DMS153 (cell line): Measurements from ENCODE around the gene MAIP1.

Source experiments
- DNase-seq: peaks from one replicate; lab custom pipeline; 2025; lab: John Stamatoyannopoulos, UW

The MAIP1 gene

GRCh38 chr2:199950396-199950795 lies 5.0 kb upstream of the MAIP1 start:
- DNase-seq = no peak

DNA sequence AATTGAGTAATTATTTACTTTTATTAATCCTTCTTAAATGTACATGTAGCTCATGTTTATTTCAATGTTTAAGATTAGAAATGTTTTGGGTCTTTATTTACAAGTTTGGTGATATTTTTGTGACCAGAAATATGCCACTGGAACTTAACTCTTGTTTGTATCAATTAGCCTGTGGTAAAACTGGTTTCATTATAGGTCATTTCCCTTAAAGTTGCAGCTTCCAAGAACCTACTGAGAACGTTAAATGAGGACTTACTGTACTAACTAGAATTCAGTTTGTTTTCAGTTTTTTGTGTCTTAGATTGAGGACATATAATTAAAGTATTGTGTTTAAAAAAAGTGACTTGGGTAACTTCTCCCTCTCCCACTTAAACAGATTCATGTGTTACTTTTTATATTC lies 4.4 kb upstream of the MAIP1 start:
- no peak for DNase-seq

DNA sequence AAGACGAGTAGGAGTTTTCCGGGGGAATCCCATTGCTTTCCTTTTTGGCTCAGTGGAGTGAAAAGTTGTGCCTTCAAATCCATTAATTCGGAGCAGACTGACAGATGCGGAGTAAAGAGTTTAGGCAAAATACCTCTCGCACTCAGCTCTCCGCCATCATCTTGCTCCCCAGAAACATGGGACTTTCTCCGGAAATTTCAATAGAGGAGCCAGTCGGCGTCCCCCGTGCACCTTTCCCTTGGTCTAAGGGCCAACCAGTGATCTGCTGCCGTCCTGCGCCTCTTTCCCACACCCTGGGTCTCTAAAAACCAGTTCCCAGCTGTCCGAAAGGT lies 409 bp upstream of the MAIP1 start:
- DNase-seq = no peak

DNA sequence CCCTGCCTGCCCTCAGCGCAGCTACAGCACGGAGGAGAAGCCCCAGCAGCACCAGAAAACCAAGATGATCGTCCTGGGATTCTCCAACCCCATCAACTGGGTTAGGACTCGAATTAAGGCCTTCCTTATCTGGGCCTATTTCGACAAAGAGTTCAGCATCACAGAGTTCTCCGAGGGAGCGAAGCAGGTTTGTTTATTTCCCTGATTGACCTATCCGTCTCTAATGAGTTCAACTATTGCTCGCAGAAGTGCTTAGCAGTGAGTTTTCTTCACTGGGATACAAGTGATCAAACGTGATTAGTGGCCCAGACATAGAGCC lies 639 bp downstream of the MAIP1 start:
- DNase-seq = no peak

GRCh38 chr2:199958014-199958413 lies 2.6 kb downstream of the MAIP1 start:
- DNase-seq = no peak

- DNase-seq = no peak
Measured at GRCh38 chr2:199962203-199962602, 6.8 kb downstream of the MAIP1 start.

DNA sequence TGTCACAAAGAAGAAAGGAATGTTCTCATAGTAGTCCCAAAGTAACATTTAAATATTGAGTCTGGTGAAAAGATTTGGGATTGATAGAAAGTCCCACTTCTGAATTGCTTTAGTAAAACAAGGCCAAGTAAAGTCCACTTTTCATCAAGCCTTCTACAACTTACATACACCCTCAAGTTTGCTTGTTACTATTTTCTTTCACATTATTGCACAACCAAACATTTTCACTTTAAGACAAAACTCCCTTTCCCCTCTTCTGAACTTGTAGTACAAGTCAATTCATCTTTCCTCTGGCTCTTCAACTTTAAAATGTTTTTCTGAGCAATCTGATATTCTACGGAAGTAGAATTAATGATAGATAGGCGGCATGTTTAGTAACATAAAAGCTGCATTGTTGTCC lies 11.0 kb downstream of the MAIP1 start:
- no peak for DNase-seq

DNA sequence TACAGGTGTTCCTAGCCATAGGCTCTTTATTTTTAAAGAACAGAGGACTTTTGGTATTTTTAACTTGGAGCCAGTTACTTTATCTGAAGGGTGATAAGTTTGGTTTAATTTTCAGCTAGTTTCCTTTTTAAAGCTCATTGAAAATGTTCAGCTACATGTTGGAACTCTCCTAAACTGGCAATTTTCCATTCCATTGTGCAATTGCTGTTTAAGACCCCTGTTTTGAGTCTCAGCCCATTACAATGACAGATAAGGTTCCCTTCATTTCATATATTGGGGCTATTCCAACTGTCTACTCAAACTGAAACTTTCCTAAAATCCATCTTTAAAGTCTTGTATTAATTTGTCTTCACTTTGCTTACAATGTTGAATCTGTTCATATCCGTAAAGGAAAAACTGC lies 11.6 kb downstream of the MAIP1 start:
- DNase-seq = no peak

DNA sequence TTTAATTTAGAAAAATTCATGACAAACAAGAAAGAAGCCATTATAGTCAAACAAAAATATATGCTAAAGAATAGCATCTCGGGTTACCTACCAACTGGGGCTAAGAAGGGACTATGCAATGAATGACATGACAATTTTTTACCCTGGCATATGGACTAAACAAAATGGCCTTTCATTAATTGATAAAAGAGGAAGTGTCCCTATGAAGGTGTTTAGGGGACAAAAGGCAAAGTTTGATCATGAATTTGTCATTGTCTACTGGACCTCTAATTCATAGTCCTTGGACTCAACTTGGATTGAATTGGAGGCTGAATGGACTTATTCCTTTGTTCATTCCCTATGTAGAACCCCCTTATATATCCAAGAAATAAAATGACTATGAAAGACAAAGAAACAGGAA lies 12.7 kb downstream of the MAIP1 start:
- no peak for DNase-seq

DNA sequence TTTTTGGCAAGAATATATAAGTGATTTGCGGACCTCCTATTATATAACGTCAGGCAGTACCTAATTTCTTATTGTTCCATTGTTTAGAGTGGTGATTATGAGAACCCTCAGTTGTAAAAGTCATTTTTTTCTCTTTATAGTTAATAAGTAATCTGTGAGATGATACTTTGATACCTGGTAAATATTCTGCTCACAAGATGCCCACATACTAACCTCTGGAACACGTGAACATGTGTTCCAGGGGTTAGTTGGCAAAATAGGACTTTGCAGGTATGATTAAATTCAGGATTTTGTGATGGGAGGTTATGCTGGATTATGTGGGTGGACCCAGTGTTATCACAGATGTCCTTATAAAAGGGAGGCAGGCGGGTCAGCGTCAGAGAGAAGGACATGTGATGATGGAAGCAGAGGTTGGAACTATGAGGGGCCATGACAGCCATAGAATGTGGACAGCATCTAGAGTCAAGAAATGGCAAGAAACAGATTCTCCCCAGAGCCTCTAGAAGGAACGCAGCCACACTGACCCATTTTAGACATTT lies 16.8 kb downstream of the MAIP1 start:
- DNase-seq = no peak

GRCh38 chr2:199973703-199974102 lies 18.3 kb downstream of the MAIP1 start:
- DNase-seq = no peak

- no peak for DNase-seq
Measured at GRCh38 chr2:199975273-199975895, 20.0 kb downstream of the MAIP1 start.

GRCh38 chr2:199977984-199978415 lies 22.6 kb downstream of the MAIP1 start:
- DNase-seq = no peak

DNA sequence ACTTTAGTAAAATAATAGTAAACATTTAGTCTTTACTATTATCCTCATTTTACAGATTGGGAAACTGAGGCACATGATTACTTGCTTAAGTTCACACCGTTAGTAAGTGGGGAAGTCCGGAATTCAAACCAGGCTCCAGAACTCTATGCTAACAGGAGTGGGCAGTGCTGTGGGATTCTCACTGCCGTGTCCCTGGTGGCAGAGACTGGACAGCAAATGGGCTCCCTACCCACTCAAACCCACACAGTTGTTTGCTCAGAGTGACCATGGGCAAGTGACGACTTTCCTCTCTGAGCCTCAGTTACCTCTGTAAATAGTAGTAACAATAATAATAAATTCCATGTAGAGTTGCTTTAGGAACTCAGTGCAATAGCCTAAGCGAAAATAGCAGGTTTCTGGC lies 24.0 kb downstream of the MAIP1 start:
- no peak for DNase-seq

GRCh38 chr2:199979832-199980628 lies 24.6 kb downstream of the MAIP1 start:
- DNase-seq = no peak

GRCh38 chr2:199982126-199982843 lies 26.9 kb downstream of the MAIP1 start:
- no peak for DNase-seq

DNA sequence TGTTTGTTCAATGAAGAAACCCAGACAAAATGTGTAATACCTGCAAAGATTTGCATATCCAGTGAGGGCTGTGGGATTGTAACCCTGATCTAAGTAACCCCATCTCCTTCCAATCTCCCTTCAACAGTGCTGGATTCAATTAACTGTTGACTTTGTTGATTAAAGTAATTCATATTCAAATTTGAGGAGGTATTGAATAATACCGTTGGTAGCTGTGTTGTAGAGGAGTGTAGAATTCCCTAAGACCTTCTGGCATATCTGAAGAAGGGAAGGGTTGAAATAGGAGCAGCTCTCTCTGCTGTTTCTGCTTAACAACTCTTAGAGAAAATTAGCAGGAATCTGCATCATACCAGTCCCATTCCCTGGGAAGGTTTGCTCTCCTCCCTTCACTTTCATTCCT lies 28.2 kb downstream of the MAIP1 start:
- no peak for DNase-seq

GRCh38 chr2:199984159-199984558 lies 28.8 kb downstream of the MAIP1 start:
- DNase-seq = no peak

DNA sequence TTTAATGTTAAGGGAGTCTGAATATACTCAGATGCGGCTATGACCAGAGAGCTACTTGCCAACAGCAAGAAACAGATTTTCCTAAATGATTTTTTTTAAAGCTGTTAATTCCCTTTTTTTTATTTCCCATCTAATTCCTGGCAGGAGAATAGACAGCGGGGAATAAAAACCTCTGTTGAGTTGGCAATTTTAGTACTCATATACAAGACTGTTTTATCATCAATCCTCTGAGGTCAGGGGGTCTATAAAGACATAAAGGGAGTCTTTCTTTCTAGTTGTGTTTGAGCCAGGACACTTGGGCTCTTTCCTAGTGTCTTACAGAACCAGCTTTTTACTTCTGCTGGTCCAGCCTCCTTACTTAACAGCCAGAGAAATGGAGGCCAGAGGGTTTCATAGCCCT lies 29.4 kb downstream of the MAIP1 start:
- no peak for DNase-seq

DNA sequence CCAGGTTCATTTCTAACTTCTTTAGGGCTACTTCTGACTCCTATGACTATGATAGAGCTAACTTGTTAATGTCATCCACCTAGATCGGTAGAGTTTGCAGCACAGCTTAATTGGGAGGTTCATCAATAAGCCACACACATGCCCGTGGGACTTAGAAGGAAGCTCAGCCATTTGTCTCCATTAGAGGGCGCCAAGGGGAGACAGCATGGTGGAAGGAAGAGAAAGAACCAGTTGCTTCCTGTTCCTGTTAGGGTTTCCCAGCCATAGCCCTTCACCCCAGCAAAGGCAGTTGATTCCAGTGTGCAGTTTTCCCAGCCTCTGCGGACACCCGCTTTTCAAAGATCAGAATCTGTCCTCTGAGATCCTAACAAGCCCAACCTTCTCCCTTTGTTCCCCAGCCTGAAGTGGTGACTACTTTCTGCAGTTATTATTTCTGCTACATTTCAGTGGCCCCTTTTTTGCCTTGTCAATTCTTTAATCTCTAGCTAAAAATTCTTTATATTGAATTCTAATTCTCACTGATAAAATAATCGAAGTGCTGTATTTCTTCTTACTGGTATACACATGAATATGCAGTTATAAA lies 30.3 kb downstream of the MAIP1 start:
- DNase-seq = peak; percentile 44

DNA sequence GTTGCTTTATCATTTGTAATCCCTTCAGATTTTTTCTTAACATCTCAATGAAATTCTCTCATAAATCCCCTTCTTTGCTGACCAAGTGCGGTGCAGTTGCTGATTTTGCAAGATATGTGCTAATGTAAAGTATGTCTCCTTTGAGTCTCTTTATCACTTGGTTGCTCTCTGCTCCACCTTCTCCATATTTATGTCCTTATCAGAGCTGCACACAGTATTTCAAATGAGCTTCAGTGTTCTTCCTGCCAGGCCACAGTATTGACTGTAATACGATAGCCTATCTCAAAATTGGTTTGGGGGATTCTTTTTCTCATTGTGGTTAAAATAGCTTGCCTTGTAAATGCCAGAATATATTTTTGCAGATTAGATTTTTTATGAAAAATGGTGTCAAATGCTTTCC lies 32.2 kb downstream of the MAIP1 start:
- DNase-seq = no peak

GRCh38 chr2:199988151-199988550 lies 32.8 kb downstream of the MAIP1 start:
- no peak for DNase-seq

DNA sequence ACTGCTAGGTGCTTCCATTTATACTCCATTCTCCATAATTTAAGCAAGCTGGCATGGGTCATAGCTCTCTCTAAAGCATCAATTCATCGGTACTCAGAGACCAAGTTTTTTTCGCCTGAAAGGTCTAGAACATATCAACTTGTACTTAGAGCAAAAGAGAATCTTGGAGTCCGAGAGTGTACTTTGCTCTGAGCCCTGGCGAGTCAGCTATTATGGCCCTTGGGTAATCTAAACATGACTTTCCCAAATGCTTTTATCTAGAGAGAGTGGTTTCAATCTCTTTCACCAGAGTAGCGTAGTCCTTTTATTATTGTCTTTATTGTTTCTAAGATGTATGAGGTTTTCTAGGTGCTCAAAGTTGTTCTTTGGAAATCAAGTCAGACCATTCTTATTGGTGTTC lies 34.4 kb downstream of the MAIP1 start:
- DNase-seq = no peak
